Liver (tissue), 9 donors: ENCODE measurements around the gene P3H2. TPM values are rescaled to one million over a fixed set of nuclear protein-coding genes. Genes with fewer than 3 reads are reported as not detected.

Experiments used
- DNase-seq: peaks from one replicate; pipeline ENCODE4 v3.0.0-alpha.2; 2017; ENCODE audit warnings: low spot score
- H3K27ac ChIP-seq, 2 donors: one replicate each; pipeline ENCODE4 v1.7.0; 2013; ENCODE audit warnings: inconsistent platforms in 2 of 2, low read length in 2 of 2, control low read depth in 1 of 2, low read depth in 1 of 2, mild to moderate bottlenecking in 1 of 2
- H3K27me3 ChIP-seq, 4 donors: one replicate each; pipeline versions ENCODE4 v1.6.1 to v1.7.0; 2013; ENCODE audit warnings: low read length in 3 of 4, inconsistent platforms in 1 of 4, mild to moderate bottlenecking in 1 of 4, moderate library complexity in 1 of 4; ENCODE audit not compliant: control insufficient read depth in 4 of 4, insufficient read depth in 4 of 4
- H3K36me3 ChIP-seq, 4 donors: one replicate each; pipeline versions ENCODE4 v1.6.1 to v1.7.0; 2013; ENCODE audit warnings: low read length in 3 of 4, mild to moderate bottlenecking in 3 of 4, low read depth in 1 of 4, moderate library complexity in 1 of 4; ENCODE audit not compliant: control insufficient read depth in 4 of 4, insufficient read depth in 3 of 4
- H3K4me1 ChIP-seq, 4 donors: one replicate each; pipeline versions ENCODE4 v1.6.1 to v1.7.0; 2013; ENCODE audit warnings: low read length in 3 of 4, mild to moderate bottlenecking in 3 of 4, moderate library complexity in 1 of 4; ENCODE audit not compliant: control insufficient read depth in 4 of 4, insufficient read depth in 4 of 4
- H3K4me3 ChIP-seq, 3 donors: one replicate each; pipeline versions ENCODE4 v1.6.1 to v1.7.0; 2013; ENCODE audit warnings: low read length in 3 of 3, control low read depth in 1 of 3, low read depth in 1 of 3, mild to moderate bottlenecking in 1 of 3
- H3K9ac ChIP-seq, 2 donors: one replicate each; pipeline ENCODE4 v1.7.0; 2013; ENCODE audit warnings: low read length in 2 of 2, mild to moderate bottlenecking in 2 of 2, moderate library complexity in 2 of 2, control low read depth in 1 of 2, low read depth in 1 of 2
- H3K9me3 ChIP-seq, 4 donors: one replicate each; pipeline versions ENCODE4 v1.6.1 to v1.7.0; 2013; ENCODE audit warnings: low read length in 3 of 4; ENCODE audit not compliant: control insufficient read depth in 4 of 4
- EGR1 ChIP-seq, 2 donors: IDR thresholded peaks; 2 replicates each; pipeline ENCODE4 v1.6.1; 2016 to 2018; ENCODE audit warnings: antibody characterized with exemption in 2 of 2, low read depth in 2 of 2
- HNF4G ChIP-seq: IDR thresholded peaks from 2 replicates; pipeline ENCODE4 v1.6.1; 2016; ENCODE audit warnings: antibody characterized with exemption
- JUND ChIP-seq, 2 donors: IDR thresholded peaks; 2 replicates each; pipeline ENCODE4 v1.6.1; 2016; ENCODE audit warnings: antibody characterized with exemption in 2 of 2
- NR2F2 ChIP-seq: IDR thresholded peaks from 2 replicates; pipeline ENCODE4 v1.6.1; 2016; ENCODE audit warnings: antibody characterized with exemption
- RAD21 ChIP-seq, 2 donors: IDR thresholded peaks; 2 replicates each; pipeline ENCODE4 v1.6.1; 2016; ENCODE audit warnings: antibody characterized with exemption in 2 of 2, mild to moderate bottlenecking in 2 of 2
- SP1 ChIP-seq: IDR thresholded peaks from 2 replicates; pipeline ENCODE4 v1.6.1; 2018; ENCODE audit warnings: antibody characterized with exemption, mild to moderate bottlenecking
- TAF1 ChIP-seq: conservative IDR thresholded peaks from 2 replicates; pipeline ENCODE4 v1.6.1; 2016; ENCODE audit warnings: antibody characterized with exemption, mild to moderate bottlenecking
- YY1 ChIP-seq: IDR thresholded peaks from 2 replicates; pipeline ENCODE4 v1.6.1; 2016; ENCODE audit warnings: antibody characterized with exemption, mild to moderate bottlenecking
- WGBS: extraction: QIAGEN DNeasy Blood & Tissue Kit; methylation state at CpG from one replicate; pipeline ENCODE4 v1.1.7; 2013; 5-methylcytosine and 5-hydroxymethylcytosine counted together
- polyA plus RNA-seq, 2 donors: library from polyadenylated mRNA; stranded (reverse) in 1 of 2; unstranded in 1 of 2; fragments of 200-250 nt in 1 of 2; fragments of >200 nt in 1 of 2; fragmentation: Nextera tagmentation in 1 of 2; extraction: Ambion mirVana in 1 of 2; gene quantifications; one replicate each; pipeline versions ENCODE4 v1.2.1 to v1.2.3, GENCODE V29; 2013 to 2015
- total RNA-seq, 2 donors: library from RNA; depleted of rRNA; stranded (reverse); fragments of >200 nt; gene quantifications; one replicate each; pipeline ENCODE4 v1.2.3, GENCODE V29; 2014
- TF ChIP-seq, protein P1 (sequence below): IDR thresholded peaks from 2 replicates; pipeline ENCODE4 v1.6.1; 2016; ENCODE audit warnings: antibody characterized with exemption
- TF ChIP-seq, protein P2 (sequence below): IDR thresholded peaks from 2 replicates; pipeline ENCODE4 v1.6.1; 2016; ENCODE audit warnings: antibody characterized with exemption, mild to moderate bottlenecking
- TF ChIP-seq, protein P3 (sequence below): fragments of 150-350 bp; IDR thresholded peaks from 2 replicates; pipeline ENCODE4 v1.5.1; 2017; ENCODE audit warnings: improper control_type of control experiment, low read depth, low read length; ENCODE audit not compliant: missing input control
- donor health status: healthy.
- donor health status: healthy.
- donor health status: healthy.
- donor health status: healthy.
- donor health status: healthy.

The P3H2 gene
- total and polyA plus RNA-seq, 4 donors = 1.9 to 6.9 (median 4.1) TPM

DNA sequence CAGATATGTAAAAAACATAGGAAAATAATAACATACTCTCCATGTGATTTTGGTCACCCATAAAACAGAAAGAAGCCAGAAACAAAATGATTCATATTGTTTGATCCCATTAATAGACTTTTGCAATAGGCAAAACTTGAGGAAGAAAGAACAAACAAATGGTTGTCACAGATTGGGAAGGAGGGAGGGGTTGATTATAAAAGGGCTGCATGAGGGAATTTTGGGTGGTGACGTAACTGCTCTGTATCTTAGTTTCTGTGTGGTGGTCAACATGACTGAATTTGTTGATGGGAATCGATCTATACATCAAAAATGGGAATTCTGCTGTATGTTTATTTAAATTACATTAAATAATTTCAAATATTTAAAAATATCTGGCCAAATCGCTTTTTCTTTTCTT is 86.3 kb downstream of the P3H2 start:
- H3K4me1 ChIP-seq = no peaks in the 10 kb centered on the region
- H3K4me3 ChIP-seq = no peak overlapping the region
- H3K27ac ChIP-seq = no peak overlapping the region
- no peaks in the 10 kb centered on the region for H3K36me3 ChIP-seq
- H3K9me3 ChIP-seq = no peaks in the 10 kb centered on the region
- no peak for DNase-seq
- H3K27me3 ChIP-seq = peaks cover 0 to 2% (median 0%) of the 10 kb centered on the region in 4 donors
- no peak for TF ChIP-seq JUND (IDR thresholded peaks at IDR 0.05)
- TF ChIP-seq, protein P1, sequence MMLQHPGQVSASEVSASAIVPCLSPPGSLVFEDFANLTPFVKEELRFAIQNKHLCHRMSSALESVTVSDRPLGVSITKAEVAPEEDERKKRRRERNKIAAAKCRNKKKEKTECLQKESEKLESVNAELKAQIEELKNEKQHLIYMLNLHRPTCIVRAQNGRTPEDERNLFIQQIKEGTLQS = no peak
- no peak for TF ChIP-seq RAD21 (IDR thresholded peaks at IDR 0.05)
- TF ChIP-seq SP1 = no peak
- TF ChIP-seq HNF4G = no peak
- no peak for TF ChIP-seq EGR1 (IDR thresholded peaks at IDR 0.05; ENCODE audit: low read depth in 2 of 2)
- TF ChIP-seq YY1 = no peak
- no peak for TF ChIP-seq TAF1
- no peak overlapping the region for H3K9ac ChIP-seq
- WGBS = 86% methylated on average over 3 of the region's 3 CpGs

DNA sequence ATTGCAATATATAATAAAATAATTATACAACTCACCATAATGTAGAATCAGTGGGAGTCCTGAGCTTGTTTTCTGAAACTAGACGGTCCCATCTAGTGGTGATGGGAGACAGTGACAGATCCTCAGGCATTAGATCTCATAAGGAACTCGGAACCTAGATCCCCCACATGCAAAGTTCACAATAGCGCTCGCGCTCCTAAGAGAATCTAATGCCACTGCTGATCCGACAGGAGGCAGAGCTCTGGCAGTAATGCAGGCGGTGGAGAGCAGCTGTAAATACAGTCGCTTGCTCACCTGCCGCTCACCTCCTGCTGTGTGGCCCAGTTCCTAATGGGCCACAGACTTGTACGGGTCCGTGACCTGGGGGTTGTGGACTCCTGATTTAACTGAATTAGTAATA is 87.8 kb downstream of the P3H2 start:
- Histone ChIP-seq H3K4me1 (no peaks in the 10 kb centered on the region), H3K27me3 (peaks cover 0 to 2% (median 0%) of the 10 kb centered on the region in 4 donors), H3K9ac (no peak overlapping the region), H3K27ac (no peak overlapping the region), H3K36me3 (no peaks in the 10 kb centered on the region), H3K4me3 (no peak overlapping the region), H3K9me3 (no peaks in the 10 kb centered on the region)
- TF ChIP-seq TAF1 (no peak), NR2F2 (no peak), HNF4G (no peak), YY1 (no peak), EGR1 (IDR thresholded peaks at IDR 0.05; ENCODE audit: low read depth in 2 of 2) (no peak), JUND (IDR thresholded peaks at IDR 0.05) (no peak), SP1 (no peak)
- TF ChIP-seq, protein P2, sequence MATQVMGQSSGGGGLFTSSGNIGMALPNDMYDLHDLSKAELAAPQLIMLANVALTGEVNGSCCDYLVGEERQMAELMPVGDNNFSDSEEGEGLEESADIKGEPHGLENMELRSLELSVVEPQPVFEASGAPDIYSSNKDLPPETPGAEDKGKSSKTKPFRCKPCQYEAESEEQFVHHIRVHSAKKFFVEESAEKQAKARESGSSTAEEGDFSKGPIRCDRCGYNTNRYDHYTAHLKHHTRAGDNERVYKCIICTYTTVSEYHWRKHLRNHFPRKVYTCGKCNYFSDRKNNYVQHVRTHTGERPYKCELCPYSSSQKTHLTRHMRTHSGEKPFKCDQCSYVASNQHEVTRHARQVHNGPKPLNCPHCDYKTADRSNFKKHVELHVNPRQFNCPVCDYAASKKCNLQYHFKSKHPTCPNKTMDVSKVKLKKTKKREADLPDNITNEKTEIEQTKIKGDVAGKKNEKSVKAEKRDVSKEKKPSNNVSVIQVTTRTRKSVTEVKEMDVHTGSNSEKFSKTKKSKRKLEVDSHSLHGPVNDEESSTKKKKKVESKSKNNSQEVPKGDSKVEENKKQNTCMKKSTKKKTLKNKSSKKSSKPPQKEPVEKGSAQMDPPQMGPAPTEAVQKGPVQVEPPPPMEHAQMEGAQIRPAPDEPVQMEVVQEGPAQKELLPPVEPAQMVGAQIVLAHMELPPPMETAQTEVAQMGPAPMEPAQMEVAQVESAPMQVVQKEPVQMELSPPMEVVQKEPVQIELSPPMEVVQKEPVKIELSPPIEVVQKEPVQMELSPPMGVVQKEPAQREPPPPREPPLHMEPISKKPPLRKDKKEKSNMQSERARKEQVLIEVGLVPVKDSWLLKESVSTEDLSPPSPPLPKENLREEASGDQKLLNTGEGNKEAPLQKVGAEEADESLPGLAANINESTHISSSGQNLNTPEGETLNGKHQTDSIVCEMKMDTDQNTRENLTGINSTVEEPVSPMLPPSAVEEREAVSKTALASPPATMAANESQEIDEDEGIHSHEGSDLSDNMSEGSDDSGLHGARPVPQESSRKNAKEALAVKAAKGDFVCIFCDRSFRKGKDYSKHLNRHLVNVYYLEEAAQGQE = no peak
- TF ChIP-seq, protein P3, sequence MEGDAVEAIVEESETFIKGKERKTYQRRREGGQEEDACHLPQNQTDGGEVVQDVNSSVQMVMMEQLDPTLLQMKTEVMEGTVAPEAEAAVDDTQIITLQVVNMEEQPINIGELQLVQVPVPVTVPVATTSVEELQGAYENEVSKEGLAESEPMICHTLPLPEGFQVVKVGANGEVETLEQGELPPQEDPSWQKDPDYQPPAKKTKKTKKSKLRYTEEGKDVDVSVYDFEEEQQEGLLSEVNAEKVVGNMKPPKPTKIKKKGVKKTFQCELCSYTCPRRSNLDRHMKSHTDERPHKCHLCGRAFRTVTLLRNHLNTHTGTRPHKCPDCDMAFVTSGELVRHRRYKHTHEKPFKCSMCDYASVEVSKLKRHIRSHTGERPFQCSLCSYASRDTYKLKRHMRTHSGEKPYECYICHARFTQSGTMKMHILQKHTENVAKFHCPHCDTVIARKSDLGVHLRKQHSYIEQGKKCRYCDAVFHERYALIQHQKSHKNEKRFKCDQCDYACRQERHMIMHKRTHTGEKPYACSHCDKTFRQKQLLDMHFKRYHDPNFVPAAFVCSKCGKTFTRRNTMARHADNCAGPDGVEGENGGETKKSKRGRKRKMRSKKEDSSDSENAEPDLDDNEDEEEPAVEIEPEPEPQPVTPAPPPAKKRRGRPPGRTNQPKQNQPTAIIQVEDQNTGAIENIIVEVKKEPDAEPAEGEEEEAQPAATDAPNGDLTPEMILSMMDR = no peak
- no peak for DNase-seq
- 84% methylated on average over 11 of the region's 11 CpGs for WGBS
